NCI-H1417 (cell line): ENCODE results near the gene PIGO.

ENCODE experiments used
- DNase-seq, 3 experiments: peaks; one replicate each; lab custom pipeline; 2025; lab: John Stamatoyannopoulos, UW

PIGO gene

GRCh38 chr9:35071814-35072460, 24.5 kb downstream of the PIGO start:
- DNase-seq: peak; percentile 68 to 90 (median 86)

DNA sequence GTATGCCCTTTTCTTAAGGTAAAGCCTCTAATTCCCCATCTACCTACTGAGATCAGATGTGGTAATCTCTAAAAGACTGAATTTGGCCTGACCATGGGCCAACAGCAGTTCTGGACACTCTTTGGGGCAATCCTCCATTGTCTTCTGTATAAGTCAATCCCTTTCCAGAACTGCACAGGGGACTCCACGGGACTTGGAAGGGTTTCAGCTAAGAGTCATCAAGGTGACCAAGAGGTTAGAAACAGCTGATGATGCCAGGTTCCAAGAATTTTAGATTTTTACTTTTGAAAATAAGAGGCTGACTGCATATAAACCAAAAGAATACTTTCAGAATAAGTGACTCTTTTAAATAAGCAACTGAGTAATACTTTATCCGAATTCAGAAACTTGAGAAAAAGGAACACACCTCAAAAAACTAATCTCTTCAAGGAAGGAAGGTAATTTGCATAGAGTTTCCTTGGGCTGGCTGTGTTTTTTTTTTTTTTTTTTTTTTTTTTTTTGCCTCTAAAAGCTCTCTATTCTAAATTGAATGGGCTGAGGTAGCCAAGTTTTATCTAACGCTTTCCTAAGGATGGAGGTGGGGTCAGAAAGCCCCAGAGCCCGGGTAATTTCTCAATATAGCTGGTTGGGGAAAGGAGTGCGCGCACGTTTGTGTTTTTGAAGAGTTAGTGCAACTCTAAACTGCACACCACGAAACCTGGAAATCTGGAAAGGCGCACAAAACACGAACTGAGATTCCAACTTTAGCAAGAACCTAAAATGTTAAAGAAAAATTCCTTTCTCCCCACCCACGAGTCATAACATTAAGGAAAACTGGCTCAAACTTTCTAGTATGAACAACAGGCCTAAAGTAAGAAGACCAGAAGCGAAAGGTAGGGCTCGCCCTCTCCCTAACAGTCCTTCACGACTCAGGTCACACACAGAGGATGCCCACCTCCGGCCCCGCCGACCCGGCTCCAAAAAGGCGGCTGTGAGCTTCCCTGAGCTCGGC, 25.3 kb downstream of the PIGO start:
- DNase-seq: no peak

- DNase-seq: no peak
Observed at GRCh38 chr9:35069020-35069419, 27.4 kb downstream of the PIGO start.

DNA sequence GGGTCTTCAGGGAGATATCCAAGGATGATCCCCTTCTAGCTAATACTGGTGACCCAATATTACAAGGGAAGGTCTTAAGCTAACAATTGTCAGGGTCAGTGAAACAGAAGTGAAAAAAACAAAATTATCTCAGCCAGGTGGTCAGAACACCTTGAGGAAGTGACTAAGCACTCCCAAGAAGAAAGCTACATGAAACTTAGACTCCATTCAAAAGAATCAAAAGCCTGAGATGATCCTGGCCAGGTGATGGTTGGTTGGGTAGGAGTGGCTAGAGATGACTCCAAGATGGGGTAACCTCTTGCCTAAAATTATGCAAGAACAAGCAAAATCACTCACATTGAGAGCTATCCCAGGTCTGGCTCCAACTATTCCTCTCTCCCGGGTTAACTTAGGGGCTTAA, 29.3 kb downstream of the PIGO start:
- DNase-seq: no peak

- DNase-seq: no peak
Observed at GRCh38 chr9:35060548-35061207, 35.7 kb downstream of the PIGO start.

DNA sequence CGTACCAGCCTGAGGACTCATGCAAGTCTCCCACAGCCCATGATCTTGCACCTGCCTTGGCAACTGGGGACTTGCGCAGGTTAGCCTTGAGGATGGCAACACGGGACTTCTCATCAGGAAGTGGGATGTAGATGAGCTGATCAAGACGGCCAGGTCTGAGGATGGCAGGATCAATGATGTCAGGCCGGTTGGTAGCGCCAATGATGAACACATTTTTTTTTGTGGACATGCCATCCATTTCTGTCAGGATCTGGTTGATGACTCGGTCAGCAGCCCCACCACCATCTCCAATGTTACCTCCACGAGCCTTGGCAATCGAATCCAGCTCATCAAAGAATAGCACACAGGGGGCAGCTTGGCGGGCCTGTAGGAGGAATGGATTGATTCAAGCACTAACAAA, 37.0 kb downstream of the PIGO start:
- no peak for DNase-seq

DNA sequence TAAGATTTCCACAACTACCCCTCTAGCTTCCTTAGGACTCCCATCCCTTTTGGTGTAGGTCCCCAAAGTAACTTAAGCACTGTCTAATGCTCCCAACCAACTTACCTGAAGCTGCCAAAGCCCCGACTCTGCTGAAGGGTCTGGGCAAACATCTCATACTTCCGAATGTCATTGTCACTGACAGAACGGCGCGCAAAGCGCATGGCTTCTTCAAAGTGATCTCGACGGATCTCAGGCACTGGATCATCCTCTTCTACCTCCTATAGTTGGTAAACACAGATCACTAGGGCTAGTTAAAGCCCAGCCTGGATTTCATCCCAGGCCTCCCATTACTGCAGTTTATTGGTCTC, 39.1 kb downstream of the PIGO start:
- DNase-seq: no peak

DNA sequence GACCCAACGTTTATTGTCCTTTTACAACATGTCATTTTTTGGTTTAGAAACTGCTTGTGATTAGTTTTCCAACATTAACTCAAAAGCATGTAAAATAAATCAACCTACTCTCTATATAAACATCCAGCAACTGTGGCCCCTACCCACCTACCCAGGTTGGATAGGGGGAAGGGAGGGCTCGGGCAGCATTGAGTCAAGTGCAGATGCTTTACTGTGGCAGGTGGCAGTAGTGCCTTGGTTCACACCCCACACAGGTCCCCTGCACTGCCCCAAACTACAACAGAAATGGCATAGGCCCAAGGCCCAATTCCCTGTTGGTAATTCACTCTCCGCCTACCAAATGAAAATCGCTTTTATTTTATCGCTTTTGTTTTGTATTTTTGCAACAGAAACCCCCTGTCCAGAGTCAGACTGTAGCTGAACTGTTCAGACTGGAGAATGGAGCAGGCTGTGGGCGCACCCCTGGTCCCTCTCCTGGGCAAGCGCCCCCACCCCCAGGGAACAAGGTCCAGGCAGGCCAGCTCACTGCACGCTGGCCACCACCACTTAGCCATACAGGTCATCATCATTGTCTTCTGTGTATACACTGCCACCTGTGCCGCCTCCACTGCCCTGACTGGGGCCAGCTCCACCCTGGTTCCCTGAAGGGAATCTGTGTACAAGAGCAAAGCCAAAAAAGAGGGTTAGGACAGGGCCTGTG, 39.7 kb downstream of the PIGO start:
- DNase-seq: no peak

DNA sequence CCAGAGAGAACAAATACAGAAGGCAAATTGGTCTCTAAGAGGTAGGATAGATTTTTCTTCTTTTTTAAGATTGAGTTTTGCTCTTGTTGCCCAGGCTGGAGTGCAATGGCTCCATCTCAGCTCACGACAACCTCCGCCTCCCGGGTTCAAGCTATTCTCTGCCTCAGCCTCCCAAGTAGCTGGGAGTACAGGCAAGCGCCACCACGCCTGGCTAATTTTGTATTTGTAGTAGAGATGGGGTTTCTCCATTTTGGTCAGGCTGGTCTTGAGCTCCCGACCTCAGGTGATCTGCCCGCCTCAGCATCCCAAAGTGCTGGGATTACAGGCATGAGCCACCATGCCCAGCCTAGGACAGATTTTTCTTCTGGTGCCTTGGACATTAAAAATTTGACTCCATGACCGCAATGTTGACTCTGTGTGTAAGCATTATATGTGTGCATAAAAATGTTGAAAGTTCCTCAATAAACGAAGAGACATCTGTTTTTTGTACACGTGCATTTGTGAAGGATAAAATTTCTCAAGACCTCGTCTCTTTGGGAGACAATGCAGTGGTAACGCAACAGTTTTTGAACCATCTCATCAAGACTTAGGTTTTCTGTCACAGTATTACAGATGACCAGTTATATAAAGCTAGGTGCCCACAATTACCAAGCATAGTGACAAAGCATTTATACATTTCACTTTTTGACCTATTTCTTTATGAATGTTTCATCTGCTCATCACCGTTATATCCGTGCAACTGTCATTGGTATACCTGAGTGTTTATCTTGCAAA, 41.3 kb downstream of the PIGO start:
- DNase-seq: no peak

DNA sequence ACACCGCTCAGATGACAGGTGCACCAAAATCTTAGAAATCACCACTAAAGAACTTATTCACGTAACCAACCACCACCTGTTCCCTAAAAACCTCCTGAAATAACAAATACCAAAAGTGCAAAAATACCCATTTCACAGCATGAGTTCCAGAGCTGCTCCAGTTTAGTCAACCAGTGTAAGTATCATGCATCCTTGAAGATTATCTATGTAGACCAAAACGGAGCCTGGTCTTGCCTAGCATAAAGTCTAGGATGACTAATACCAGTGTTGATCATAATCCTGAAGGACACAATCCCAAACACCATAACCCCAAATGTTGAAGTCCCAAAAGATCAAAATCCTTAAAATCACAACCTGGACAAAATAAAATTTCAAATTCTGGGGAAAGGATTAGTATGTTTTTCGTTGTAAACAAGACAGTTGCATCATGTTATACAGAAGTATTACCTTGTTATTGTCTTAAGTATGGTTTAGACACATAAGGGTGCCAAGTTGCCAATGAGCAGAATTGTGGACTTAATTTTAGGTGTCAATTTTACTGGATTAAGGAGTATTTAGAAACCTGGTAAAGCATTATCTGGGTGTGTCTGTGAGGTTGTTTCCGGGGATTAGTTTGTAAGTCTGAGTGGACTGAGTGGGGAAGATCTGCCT, 42.1 kb downstream of the PIGO start:
- no peak for DNase-seq

DNA sequence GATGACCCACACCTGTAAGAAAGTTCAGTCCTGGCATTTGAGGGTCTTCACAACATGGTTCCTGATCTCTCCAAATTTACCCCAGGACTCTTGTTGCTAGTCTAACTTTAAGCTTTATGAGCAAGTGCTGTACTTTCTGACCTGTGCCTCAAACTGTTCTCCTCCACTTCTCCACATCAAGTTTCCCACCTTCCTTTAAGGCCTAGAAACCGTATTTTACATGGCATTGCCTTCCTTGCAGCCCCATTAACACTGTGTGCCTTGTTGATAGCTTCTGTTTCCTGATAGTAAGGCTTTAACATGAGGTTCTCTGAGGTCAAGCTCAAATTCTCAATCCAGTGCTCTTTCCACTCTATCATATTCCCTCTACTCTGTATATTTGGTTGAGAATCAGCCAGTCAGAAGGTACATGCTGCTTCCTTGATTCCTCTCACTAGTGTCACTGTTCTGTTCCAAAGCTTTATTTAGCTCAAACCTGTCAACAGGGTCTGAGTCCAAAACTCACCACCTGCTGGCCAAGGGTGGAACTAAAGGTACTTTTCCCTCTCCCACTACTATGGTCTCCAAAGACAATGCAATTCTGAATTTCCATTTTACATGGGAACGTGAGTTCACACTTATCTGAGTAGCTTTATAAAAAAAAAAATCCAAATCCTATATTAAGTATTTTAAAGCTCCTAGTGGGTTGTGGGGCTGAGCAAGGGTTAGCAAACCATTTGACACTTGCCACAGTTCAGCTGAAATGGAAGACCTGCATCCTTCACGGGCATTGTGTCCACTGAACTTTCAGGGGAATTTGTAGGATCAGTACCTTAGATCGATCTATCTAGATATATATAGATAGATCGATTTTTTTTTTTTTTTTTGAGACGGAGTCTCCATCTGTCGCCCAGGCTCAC, 45.1 kb downstream of the PIGO start:
- peak in 2 of 3 experiments; percentile 9 to 32 for DNase-seq

- DNase-seq: no peak
Observed at GRCh38 chr9:35048511-35048910, 47.9 kb downstream of the PIGO start.

- no peak for DNase-seq
Observed at GRCh38 chr9:35044071-35044470, 52.3 kb downstream of the PIGO start.

- no peak for DNase-seq
Observed at GRCh38 chr9:35042891-35043545, 53.4 kb downstream of the PIGO start.

- DNase-seq: no peak
Observed at GRCh38 chr9:35042081-35042604, 54.2 kb downstream of the PIGO start.
